ENCODE measurements around the gene SENP5. TPM values are rescaled to one million over a fixed set of nuclear protein-coding genes. Genes with fewer than 3 reads are reported as not detected.

The SENP5 gene
- total RNA-seq, 1 donor from 2014 or later, result 44.8 TPM

GRCh38 chr3:196949750-196950149 is 82.0 kb downstream of the SENP5 start:
- no peaks in the 10 kb centered on the region for H3K79me2 ChIP-seq (ENCODE audit: insufficient read depth, low read length)
- no peak overlapping the region for H3K27ac ChIP-seq (ENCODE audit: low read depth, low read length)
- Mint-ChIP-seq H3K4me1 (ENCODE audit: low read depth, unreplicated experiment) (peaks cover 1% of the 10 kb centered on the region), H3K9me3 (ENCODE audit: unreplicated experiment) (no peaks in the 10 kb centered on the region), H3K36me3 (ENCODE audit: low read depth, unreplicated experiment) (peaks cover 2% of the 10 kb centered on the region), H3K27me3 (ENCODE audit: low read depth, unreplicated experiment) (peaks cover 32% of the 10 kb centered on the region), H3K4me3 (ENCODE audit: unreplicated experiment) (no peak overlapping the region), H3K27ac (ENCODE audit: unreplicated experiment) (no peak overlapping the region)
- DNase-seq (ENCODE audit: low read depth) (no peak), FAIRE-seq (no peak)
- no peak overlapping the region for H3K4me2 ChIP-seq (ENCODE audit: low read length)
- no peaks in the 10 kb centered on the region for H4K20me1 ChIP-seq (ENCODE audit: insufficient read depth, low read length)
- TF ChIP-seq EZH2 (IDR thresholded peaks at IDR 0.05; ENCODE audit: insufficient read depth, low read length) (no peak), CTCF (IDR thresholded peaks at IDR 0.05; ENCODE audit: insufficient read depth, low read depth, low read length) (no peak)
- no peaks in the 10 kb centered on the region for H3K4me1 ChIP-seq (ENCODE audit: insufficient read depth, low read length)
- no peaks in the 10 kb centered on the region for H3K36me3 ChIP-seq (ENCODE audit: insufficient read depth, low read length)
- H3K9ac ChIP-seq (ENCODE audit: low read length), result no peak overlapping the region
- H3K9me3 ChIP-seq (ENCODE audit: insufficient read depth, low read depth, low read length), result no peaks in the 10 kb centered on the region
- H3K4me3 ChIP-seq (ENCODE audit: insufficient read depth, low read depth, low read length), result no peak overlapping the region
- peaks cover 7% of the 10 kb centered on the region for H3K27me3 ChIP-seq (ENCODE audit: insufficient read depth, low read length)
- no peak overlapping the region for H2AFZ ChIP-seq (ENCODE audit: low read depth, low read length)

GRCh38 chr3:196951371-196951770 is 83.7 kb downstream of the SENP5 start:
- no peak for TF ChIP-seq CTCF (IDR thresholded peaks at IDR 0.05; ENCODE audit: insufficient read depth, low read depth, low read length)
- TF ChIP-seq EZH2 (IDR thresholded peaks at IDR 0.05; ENCODE audit: insufficient read depth, low read length), result no peak
- Histone ChIP-seq H3K4me3 (ENCODE audit: insufficient read depth, low read depth, low read length) (no peak overlapping the region), H2AFZ (ENCODE audit: low read depth, low read length) (no peak overlapping the region), H4K20me1 (ENCODE audit: insufficient read depth, low read length) (no peaks in the 10 kb centered on the region), H3K9ac (ENCODE audit: low read length) (no peak overlapping the region), H3K4me1 (ENCODE audit: insufficient read depth, low read length) (no peaks in the 10 kb centered on the region), H3K36me3 (ENCODE audit: insufficient read depth, low read length) (no peaks in the 10 kb centered on the region), H3K27me3 (ENCODE audit: insufficient read depth, low read length) (peaks cover 11% of the 10 kb centered on the region), H3K79me2 (ENCODE audit: insufficient read depth, low read length) (no peaks in the 10 kb centered on the region), H3K27ac (ENCODE audit: low read depth, low read length) (no peak overlapping the region), H3K4me2 (ENCODE audit: low read length) (no peak overlapping the region), H3K9me3 (ENCODE audit: insufficient read depth, low read depth, low read length) (no peaks in the 10 kb centered on the region)
- Mint-ChIP-seq H3K4me1 (ENCODE audit: low read depth, unreplicated experiment) (no peaks in the 10 kb centered on the region), H3K4me3 (ENCODE audit: unreplicated experiment) (no peak overlapping the region), H3K27ac (ENCODE audit: unreplicated experiment) (no peak overlapping the region), H3K27me3 (ENCODE audit: low read depth, unreplicated experiment) (peaks cover 32% of the 10 kb centered on the region), H3K36me3 (ENCODE audit: low read depth, unreplicated experiment) (peaks cover 2% of the 10 kb centered on the region), H3K9me3 (ENCODE audit: unreplicated experiment) (no peaks in the 10 kb centered on the region)
- DNase-seq (ENCODE audit: low read depth) (no peak), FAIRE-seq (no peak)

DNA sequence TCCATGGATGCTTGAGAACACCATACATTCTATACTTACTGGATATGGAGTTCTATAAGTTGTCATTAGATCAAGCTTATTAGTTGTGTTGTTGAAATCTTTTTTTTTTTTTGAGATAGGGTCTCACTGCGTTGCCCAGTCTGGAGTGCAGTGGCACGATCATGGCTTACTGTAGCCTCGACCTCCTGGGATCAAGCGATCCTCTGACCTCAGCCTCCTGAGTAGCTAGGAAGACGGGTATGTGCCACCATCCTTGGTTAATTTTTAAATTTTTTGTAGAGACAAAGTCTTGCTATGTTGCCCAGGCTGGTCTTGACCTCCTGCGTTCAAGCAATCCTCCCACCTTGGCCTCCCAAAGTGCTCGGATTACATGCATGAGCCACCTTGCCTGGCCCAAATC is 87.1 kb downstream of the SENP5 start:
- no peak overlapping the region for H3K27ac ChIP-seq (ENCODE audit: low read depth, low read length)
- H3K27ac Mint-ChIP-seq (ENCODE audit: unreplicated experiment), result no peak overlapping the region
- H3K27me3 Mint-ChIP-seq (ENCODE audit: low read depth, unreplicated experiment), result peaks cover 37% of the 10 kb centered on the region
- H3K27me3 ChIP-seq (ENCODE audit: insufficient read depth, low read length), result peaks cover 11% of the 10 kb centered on the region
- no peak for TF ChIP-seq CTCF (IDR thresholded peaks at IDR 0.05; ENCODE audit: insufficient read depth, low read depth, low read length)
- no peak for TF ChIP-seq EZH2 (IDR thresholded peaks at IDR 0.05; ENCODE audit: insufficient read depth, low read length)
- no peaks in the 10 kb centered on the region for H3K4me1 ChIP-seq (ENCODE audit: insufficient read depth, low read length)
- H3K36me3 ChIP-seq (ENCODE audit: insufficient read depth, low read length), result no peaks in the 10 kb centered on the region
- no peak overlapping the region for H3K9ac ChIP-seq (ENCODE audit: low read length)
- no peaks in the 10 kb centered on the region for H3K36me3 Mint-ChIP-seq (ENCODE audit: low read depth, unreplicated experiment)
- no peak overlapping the region for H2AFZ ChIP-seq (ENCODE audit: low read depth, low read length)
- H3K4me1 Mint-ChIP-seq (ENCODE audit: low read depth, unreplicated experiment), result no peaks in the 10 kb centered on the region
- FAIRE-seq (no peak), DNase-seq (ENCODE audit: low read depth) (no peak)
- no peaks in the 10 kb centered on the region for H4K20me1 ChIP-seq (ENCODE audit: insufficient read depth, low read length)
- H3K4me2 ChIP-seq (ENCODE audit: low read length), result no peak overlapping the region
- no peaks in the 10 kb centered on the region for H3K79me2 ChIP-seq (ENCODE audit: insufficient read depth, low read length)
- H3K4me3 Mint-ChIP-seq (ENCODE audit: unreplicated experiment), result no peak overlapping the region
- no peaks in the 10 kb centered on the region for H3K9me3 ChIP-seq (ENCODE audit: insufficient read depth, low read depth, low read length)
- no peak overlapping the region for H3K4me3 ChIP-seq (ENCODE audit: insufficient read depth, low read depth, low read length)
- H3K9me3 Mint-ChIP-seq (ENCODE audit: unreplicated experiment), result no peaks in the 10 kb centered on the region

Measured in astrocyte (in vitro differentiated cells and primary cell).